ENCODE results near the gene NTM. TPM values are rescaled to one million over a fixed set of nuclear protein-coding genes. Genes with fewer than 3 reads are reported as not detected.

The NTM gene
- total RNA-seq, 2 donors from 2014 or later, result 1.7 to 3.6 TPM

- H3K4me3 Mint-ChIP-seq, result no peak overlapping the region
- Histone ChIP-seq H3K36me3 (ENCODE audit: control insufficient read depth, insufficient read depth, low read length) (no peaks in the 10 kb centered on the region), H3K27me3 (ENCODE audit: control insufficient read depth, insufficient read depth, low read length, poor library complexity, severe bottlenecking) (no peaks in the 10 kb centered on the region), H3K27ac (ENCODE audit: low read depth, low read length) (no peak overlapping the region), H3K9me3 (ENCODE audit: control insufficient read depth, low read length) (no peaks in the 10 kb centered on the region), H3K4me1 (ENCODE audit: control insufficient read depth, insufficient read depth, low read length) (no peaks in the 10 kb centered on the region), H3K9ac (ENCODE audit: extremely low read depth, low read length, poor library complexity, severe bottlenecking) (no peak overlapping the region), H3K4me3 (ENCODE audit: low read length) (no peak overlapping the region)
- peaks cover 5% of the 10 kb centered on the region for H3K27me3 Mint-ChIP-seq (ENCODE audit: insufficient read depth)
- no peak for TF ChIP-seq CTCF (conservative IDR thresholded peaks at IDR 0.05)
- no peaks in the 10 kb centered on the region for H3K4me1 Mint-ChIP-seq
- H3K9me3 Mint-ChIP-seq, result no peaks in the 10 kb centered on the region
- H3K36me3 Mint-ChIP-seq (ENCODE audit: low read depth), result no peaks in the 10 kb centered on the region
- DNase-seq, result no peak
- no peak overlapping the region for H3K27ac Mint-ChIP-seq
- WGBS, 2 experiments (ENCODE audit: insufficient coverage in 1 of 2, insufficient read length in 1 of 2), result 76 to 77% methylated on average over 4 of the region's 4 CpGs
Observed at GRCh38 chr11:132050049-132050448, 679.6 kb downstream of the NTM start.

GRCh38 chr11:132050577-132051165 is 680.3 kb downstream of the NTM start:
- no peaks in the 10 kb centered on the region for H3K9me3 ChIP-seq (ENCODE audit: control insufficient read depth, low read length)
- H3K4me3 Mint-ChIP-seq, result no peak overlapping the region
- H3K4me1 Mint-ChIP-seq, result no peaks in the 10 kb centered on the region
- H3K4me1 ChIP-seq (ENCODE audit: control insufficient read depth, insufficient read depth, low read length), result no peaks in the 10 kb centered on the region
- no peak overlapping the region for H3K4me3 ChIP-seq (ENCODE audit: low read length)
- no peak for DNase-seq
- peaks cover 5% of the 10 kb centered on the region for H3K27me3 Mint-ChIP-seq (ENCODE audit: insufficient read depth)
- 77 to 85% methylated on average over 6 of the region's 6 CpGs for WGBS, 2 experiments (ENCODE audit: insufficient coverage in 1 of 2, insufficient read length in 1 of 2)
- H3K27me3 ChIP-seq (ENCODE audit: control insufficient read depth, insufficient read depth, low read length, poor library complexity, severe bottlenecking), result no peaks in the 10 kb centered on the region
- no peak overlapping the region for H3K27ac ChIP-seq (ENCODE audit: low read depth, low read length)
- no peaks in the 10 kb centered on the region for H3K36me3 ChIP-seq (ENCODE audit: control insufficient read depth, insufficient read depth, low read length)
- no peak overlapping the region for H3K27ac Mint-ChIP-seq
- no peak for TF ChIP-seq CTCF (conservative IDR thresholded peaks at IDR 0.05)
- H3K9ac ChIP-seq (ENCODE audit: extremely low read depth, low read length, poor library complexity, severe bottlenecking), result no peak overlapping the region
- H3K9me3 Mint-ChIP-seq, result no peaks in the 10 kb centered on the region
- H3K36me3 Mint-ChIP-seq (ENCODE audit: low read depth), result no peaks in the 10 kb centered on the region

- 87 to 100% methylated on average over 2 of the region's 2 CpGs for WGBS, 2 experiments (ENCODE audit: insufficient coverage in 1 of 2, insufficient read length in 1 of 2)
- Histone ChIP-seq H3K4me3 (ENCODE audit: low read length) (no peak overlapping the region), H3K4me1 (ENCODE audit: control insufficient read depth, insufficient read depth, low read length) (no peaks in the 10 kb centered on the region), H3K36me3 (ENCODE audit: control insufficient read depth, insufficient read depth, low read length) (no peaks in the 10 kb centered on the region), H3K9me3 (ENCODE audit: control insufficient read depth, low read length) (no peaks in the 10 kb centered on the region), H3K27ac (ENCODE audit: low read depth, low read length) (no peak overlapping the region), H3K9ac (ENCODE audit: extremely low read depth, low read length, poor library complexity, severe bottlenecking) (no peak overlapping the region), H3K27me3 (ENCODE audit: control insufficient read depth, insufficient read depth, low read length, poor library complexity, severe bottlenecking) (no peaks in the 10 kb centered on the region)
- no peaks in the 10 kb centered on the region for H3K4me1 Mint-ChIP-seq
- TF ChIP-seq CTCF (conservative IDR thresholded peaks at IDR 0.05), result no peak
- peaks cover 5% of the 10 kb centered on the region for H3K27me3 Mint-ChIP-seq (ENCODE audit: insufficient read depth)
- H3K36me3 Mint-ChIP-seq (ENCODE audit: low read depth), result no peaks in the 10 kb centered on the region
- H3K9me3 Mint-ChIP-seq, result no peaks in the 10 kb centered on the region
- no peak overlapping the region for H3K27ac Mint-ChIP-seq
- DNase-seq, result no peak
- no peak overlapping the region for H3K4me3 Mint-ChIP-seq
Observed at GRCh38 chr11:132051704-132052103, 681.3 kb downstream of the NTM start.
